Testis (tissue), 3 donors: ENCODE measurements around the gene TEX26. TPM values are rescaled to one million over a fixed set of nuclear protein-coding genes. Genes with fewer than 3 reads are reported as not detected.

Source experiments
- DNase-seq: peaks from one replicate; pipeline ENCODE4 v3.0.0-alpha.2; 2019
- H3K27ac ChIP-seq, 2 donors: fragments of 200-600 bp; sonication (generic); one replicate each; pipeline ENCODE4 v1.5.1; 2019
- H3K27me3 ChIP-seq: fragments of 200-600 bp; sonication (generic); one replicate; pipeline ENCODE4 v1.5.1; 2019
- H3K36me3 ChIP-seq: fragments of 200-600 bp; sonication (generic); one replicate; pipeline ENCODE4 v1.5.1; 2017; ENCODE audit warnings: low read depth; ENCODE audit errors: missing control alignments
- H3K4me1 ChIP-seq: fragments of 200-600 bp; sonication (generic); one replicate; pipeline ENCODE4 v1.5.1; 2019
- H3K4me3 ChIP-seq, 2 donors: fragments of 200-600 bp; sonication (generic); one replicate each; pipeline ENCODE4 v1.5.1; 2017 to 2019
- H3K9me3 ChIP-seq: fragments of 200-600 bp; sonication (generic); one replicate; pipeline ENCODE4 v1.5.1; 2017
- POLR2A ChIP-seq: fragments of 450-650 bp; IDR thresholded peaks from one replicate; pipeline ENCODE4 v1.6.1; 2017; ENCODE audit warnings: antibody characterized with exemption, mild to moderate bottlenecking, moderate library complexity
- WGBS, 2 donors: methylation state at CpG; one replicate each; pipeline ENCODE4 v1.1.5; 2018; 5-methylcytosine and 5-hydroxymethylcytosine counted together
- intact Hi-C: fragments of 100-400 bp; cut with DNase I; formaldehyde crosslinking; loops from one replicate; pipeline ENCODE4 v1.15.1; 2023; ENCODE audit warnings: low total_unique reads
- polyA plus RNA-seq: library from polyadenylated mRNA; stranded (reverse); fragments of 350-450 nt; fragmentation: Illumina TruSeq; extraction: RNeasy Lipid Tissue Mini Kit (QIAGEN cat#74804); gene quantifications from one replicate; pipeline ENCODE4 v1.2.3, GENCODE V29; 2014; ENCODE audit warnings: low read depth, low replicate concordance; ENCODE audit not compliant: insufficient read depth
- total RNA-seq, 2 donors: library from RNA; depleted of rRNA; stranded (reverse); fragments of >200 nt; gene quantifications; one replicate each; pipeline ENCODE4 v1.2.3, GENCODE V29; 2016
- TF ChIP-seq, protein P1 (sequence below), 3 experiments: fragments of 450-650 bp in 2 of 3; fragments of 200-600 bp in 1 of 3; sonication (generic) in 1 of 3; IDR thresholded peaks; one replicate each; pipeline ENCODE4 v1.5.1; 2016 to 2019; ENCODE audit warnings: antibody characterized with exemption in 3 of 3, mild to moderate bottlenecking in 2 of 3, moderate library complexity in 1 of 3

The TEX26 gene
- total and polyA plus RNA-seq, 3 donors from 2014 or later = 5.5 to 40.7 (median 21.4) TPM

DNA sequence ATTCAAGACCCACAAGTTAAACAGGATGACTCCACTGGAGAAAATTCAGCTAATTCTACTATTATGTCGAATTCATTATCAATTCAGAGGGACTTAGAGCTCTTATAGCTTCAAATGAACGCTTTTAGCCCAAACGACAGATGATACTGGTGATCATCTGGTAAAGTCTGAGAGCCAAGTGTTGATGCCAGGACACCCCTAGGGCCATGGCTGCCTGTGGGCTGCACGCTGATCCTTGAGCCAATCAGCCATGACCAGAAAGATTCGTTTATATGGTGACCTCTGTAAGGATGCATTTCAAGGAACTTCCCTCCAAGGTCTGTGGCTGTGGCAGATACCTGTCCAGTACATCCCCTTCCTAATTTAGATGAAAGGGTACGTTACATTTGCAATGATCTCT lies 15.5 kb upstream of the TEX26 start:
- Histone ChIP-seq H3K9me3 (no peaks in the 10 kb centered on the region), H3K4me1 (peaks cover 11% of the 10 kb centered on the region), H3K27me3 (no peaks in the 10 kb centered on the region), H3K4me3 (no peak overlapping the region), H3K27ac (no peak overlapping the region), H3K36me3 (no peaks in the 10 kb centered on the region)
- TF ChIP-seq, protein P1, sequence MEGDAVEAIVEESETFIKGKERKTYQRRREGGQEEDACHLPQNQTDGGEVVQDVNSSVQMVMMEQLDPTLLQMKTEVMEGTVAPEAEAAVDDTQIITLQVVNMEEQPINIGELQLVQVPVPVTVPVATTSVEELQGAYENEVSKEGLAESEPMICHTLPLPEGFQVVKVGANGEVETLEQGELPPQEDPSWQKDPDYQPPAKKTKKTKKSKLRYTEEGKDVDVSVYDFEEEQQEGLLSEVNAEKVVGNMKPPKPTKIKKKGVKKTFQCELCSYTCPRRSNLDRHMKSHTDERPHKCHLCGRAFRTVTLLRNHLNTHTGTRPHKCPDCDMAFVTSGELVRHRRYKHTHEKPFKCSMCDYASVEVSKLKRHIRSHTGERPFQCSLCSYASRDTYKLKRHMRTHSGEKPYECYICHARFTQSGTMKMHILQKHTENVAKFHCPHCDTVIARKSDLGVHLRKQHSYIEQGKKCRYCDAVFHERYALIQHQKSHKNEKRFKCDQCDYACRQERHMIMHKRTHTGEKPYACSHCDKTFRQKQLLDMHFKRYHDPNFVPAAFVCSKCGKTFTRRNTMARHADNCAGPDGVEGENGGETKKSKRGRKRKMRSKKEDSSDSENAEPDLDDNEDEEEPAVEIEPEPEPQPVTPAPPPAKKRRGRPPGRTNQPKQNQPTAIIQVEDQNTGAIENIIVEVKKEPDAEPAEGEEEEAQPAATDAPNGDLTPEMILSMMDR (IDR thresholded peaks at IDR 0.05) = no peak
- no peak for TF ChIP-seq POLR2A
- 89 to 95% methylated on average over 6 of the region's 6 CpGs for WGBS, 2 donors
- no peak for DNase-seq
- intact Hi-C loops = no loop called here

DNA sequence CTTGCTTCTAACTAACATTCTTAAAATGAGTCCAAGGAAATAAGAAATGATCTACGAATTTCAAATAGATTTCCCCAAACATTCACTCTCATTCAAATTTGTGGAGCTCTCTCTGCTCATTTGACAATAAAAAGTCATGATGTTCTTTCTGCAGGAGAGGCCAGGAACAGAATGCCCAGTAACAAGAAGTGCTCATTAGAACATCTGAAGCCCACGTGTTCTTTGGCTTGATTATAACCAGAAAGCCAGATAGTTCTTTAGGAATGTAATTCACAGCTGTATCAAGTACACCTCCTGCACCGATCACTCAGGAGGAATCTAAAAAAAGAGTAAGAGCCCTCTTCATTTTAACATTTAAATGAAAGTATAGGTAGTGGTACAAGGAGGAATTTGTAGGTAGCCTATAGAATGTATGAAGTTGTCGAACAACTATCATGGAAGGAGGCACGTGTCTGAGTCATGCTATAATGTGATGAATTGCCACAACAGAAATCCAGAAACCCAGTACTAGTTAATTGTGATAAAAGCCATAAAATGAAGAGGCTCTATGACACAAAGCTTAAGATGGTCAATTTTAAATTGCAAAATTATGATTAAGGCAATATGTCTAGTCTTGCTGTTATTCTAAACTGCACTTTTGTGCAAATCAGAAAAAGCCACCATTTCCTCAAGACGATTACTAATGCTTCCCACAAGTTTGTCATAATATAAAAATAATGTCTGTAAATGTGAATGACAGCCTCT lies 13.6 kb upstream of the TEX26 start:
- TF ChIP-seq, protein P1 (IDR thresholded peaks at IDR 0.05) = no peak
- TF ChIP-seq POLR2A = no peak
- intact Hi-C loops = no loop called here
- Histone ChIP-seq H3K9me3 (no peaks in the 10 kb centered on the region), H3K27me3 (no peaks in the 10 kb centered on the region), H3K27ac (peak overlapping the region; percentile 40 to 62), H3K36me3 (no peaks in the 10 kb centered on the region), H3K4me1 (peaks cover 17% of the 10 kb centered on the region), H3K4me3 (no peak overlapping the region)
- no peak for DNase-seq
- WGBS, 2 donors = 49 to 54% methylated on average over 6 of the region's 6 CpGs

DNA sequence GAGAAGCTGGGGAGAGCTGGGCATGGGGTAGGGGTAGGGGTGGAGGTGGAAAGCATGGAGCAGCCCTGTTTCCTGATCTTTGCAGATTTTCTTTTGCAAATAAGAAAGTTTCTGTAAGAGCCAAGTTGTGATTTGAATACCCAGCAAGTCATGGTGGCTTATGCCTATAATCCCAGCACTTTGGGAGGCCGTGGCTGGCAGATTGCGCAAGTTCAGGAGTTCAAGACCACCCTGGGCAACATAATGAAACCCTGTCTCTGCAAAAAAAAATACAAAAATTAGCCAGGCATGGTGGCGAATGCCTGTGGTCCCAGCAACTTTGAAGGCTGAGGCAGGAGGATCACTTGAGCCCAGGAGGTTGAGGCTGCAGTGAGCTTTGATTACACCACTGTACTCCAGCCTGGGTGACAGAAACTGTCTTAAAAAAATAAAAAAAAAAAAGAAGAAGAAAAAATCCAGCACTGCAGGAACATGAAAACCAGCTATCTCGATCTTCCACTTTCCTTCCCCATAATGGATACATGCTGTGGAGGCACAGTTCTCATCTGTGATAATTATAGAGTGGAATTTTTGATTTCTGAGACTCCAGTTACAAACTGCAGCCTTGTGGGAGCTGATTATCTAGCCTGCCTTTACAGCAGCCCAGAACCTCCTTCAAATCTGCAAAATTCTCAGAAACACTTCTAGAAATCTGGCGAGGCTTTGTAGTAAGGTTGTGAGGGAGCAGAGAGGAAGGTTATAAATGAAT lies 12.1 kb upstream of the TEX26 start:
- no peak overlapping the region for H3K4me3 ChIP-seq
- H3K9me3 ChIP-seq = no peaks in the 10 kb centered on the region
- H3K27me3 ChIP-seq = no peaks in the 10 kb centered on the region
- H3K36me3 ChIP-seq = no peaks in the 10 kb centered on the region
- peaks cover 24% of the 10 kb centered on the region for H3K4me1 ChIP-seq
- DNase-seq = peak; percentile 34
- TF ChIP-seq, protein P1 (IDR thresholded peaks at IDR 0.05) = no peak
- no peak for TF ChIP-seq POLR2A
- 58 to 69% methylated on average over 5 of the region's 5 CpGs for WGBS, 2 donors
- H3K27ac ChIP-seq = peak overlapping the region; percentile 60 to 62
- intact Hi-C loops = no loop called here

DNA sequence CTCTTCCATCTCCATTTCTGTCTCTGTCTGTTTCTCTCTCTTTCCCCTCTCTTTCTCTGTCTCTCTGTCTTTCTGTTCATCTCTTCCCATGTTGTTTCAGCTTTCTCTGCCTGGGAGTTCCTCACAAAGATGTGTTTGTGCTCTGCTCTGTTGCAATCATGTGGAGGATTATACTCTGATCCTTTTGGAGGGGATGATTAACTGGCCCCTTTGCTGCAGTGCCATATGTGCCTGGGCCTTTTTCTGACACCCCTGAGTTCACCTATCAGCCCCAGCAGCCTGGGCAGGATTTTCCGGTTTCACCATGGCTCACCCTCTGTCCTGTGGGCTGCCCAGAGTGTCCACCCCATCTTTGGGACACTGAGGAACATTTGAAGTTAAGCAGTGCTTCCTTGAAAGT lies 9.0 kb upstream of the TEX26 start:
- H3K4me1 ChIP-seq = peaks cover 24% of the 10 kb centered on the region
- H3K27ac ChIP-seq = peak overlapping the region; percentile 25 to 53
- intact Hi-C loops = no loop called here
- no peaks in the 10 kb centered on the region for H3K27me3 ChIP-seq
- no peak for DNase-seq
- TF ChIP-seq, protein P1 (IDR thresholded peaks at IDR 0.05) = no peak
- no peak for TF ChIP-seq POLR2A
- 89 to 100% methylated on average over 1 of the region's 1 CpG for WGBS, 2 donors
- H3K9me3 ChIP-seq = no peaks in the 10 kb centered on the region
- no peaks in the 10 kb centered on the region for H3K36me3 ChIP-seq
- H3K4me3 ChIP-seq = no peak overlapping the region
